ENCODE results near the gene SLAMF7.
"Not testable (repeated sequence)": the region's sequence is repeated elsewhere in the genome, so short reads cannot be mapped to it uniquely, and the experiment has no call there.

SLAMF7 gene

DNA sequence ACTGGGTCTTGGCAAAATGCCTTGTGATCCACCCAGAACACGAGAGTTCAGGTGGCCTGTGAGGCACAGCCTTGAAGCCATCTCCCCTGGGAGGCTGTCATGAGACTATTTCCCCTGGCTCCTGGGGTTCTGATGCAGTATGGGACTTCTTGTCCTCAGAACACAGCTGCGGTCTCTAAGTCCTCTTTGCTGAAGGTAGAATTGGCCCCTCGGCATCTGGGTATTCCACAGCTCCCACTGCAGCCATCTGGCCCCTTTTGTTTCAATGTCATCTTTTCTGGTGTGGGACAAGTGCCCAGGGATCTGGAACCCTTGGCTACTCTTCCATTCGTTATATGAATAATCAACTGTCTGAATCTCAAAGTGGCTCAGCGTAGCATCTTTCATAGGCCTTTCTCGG lies 39.9 kb downstream of the SLAMF7 start:
- DNase-seq: no peak

DNA sequence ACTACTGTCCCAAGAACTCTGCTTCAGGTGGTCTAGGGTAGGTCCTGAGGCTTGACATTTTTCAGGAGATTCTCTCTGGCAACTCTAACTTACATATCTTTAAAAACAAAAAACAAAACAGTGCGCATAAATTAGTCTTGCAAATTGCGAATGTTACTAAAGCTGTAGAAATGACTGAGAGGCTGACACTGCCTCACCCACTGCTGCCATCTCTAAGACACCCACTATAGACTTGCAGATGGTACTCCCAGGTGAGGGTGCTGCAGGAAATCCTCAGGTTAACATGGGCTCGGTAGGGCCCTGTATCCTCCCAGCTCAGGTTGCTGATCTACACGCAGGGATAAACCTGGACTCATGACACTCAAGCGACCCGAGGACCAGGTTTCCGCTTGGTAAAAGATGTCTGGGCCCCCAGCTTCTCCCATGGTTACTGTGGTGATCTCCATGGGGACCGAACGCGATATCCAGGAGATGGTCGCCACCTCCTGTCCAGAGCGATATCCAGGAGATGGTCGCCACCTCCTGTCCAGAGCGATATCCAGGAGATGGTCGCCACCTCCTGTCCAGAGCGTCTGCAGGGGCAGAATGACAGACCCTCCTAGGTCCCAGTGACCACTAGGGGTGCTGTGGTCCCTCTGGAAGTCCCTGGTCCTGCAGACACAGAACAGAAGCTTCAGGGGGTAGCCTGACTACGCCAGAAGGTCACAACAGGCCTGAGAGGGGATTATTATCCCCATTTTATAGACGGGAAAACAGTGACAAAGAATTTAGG lies 40.8 kb downstream of the SLAMF7 start:
- DNase-seq: no peak

DNA sequence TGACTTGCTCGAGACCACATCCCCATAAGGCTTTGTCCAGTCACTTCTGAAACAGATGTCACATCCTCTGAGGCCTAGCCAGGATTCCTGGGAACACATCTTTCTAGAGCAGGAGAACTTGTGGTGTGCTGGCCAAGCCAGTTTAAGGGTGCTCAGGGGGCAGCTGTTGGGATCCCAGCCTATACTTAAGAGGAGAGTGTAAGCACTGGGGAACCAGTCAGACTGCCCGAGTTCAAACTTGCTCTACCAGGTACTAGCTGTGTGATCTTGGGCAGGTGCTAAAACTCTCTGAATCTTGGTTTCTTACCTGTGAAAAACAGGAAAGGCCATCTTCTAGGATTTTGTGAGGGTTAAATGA lies 41.3 kb downstream of the SLAMF7 start:
- no peak for DNase-seq

DNA sequence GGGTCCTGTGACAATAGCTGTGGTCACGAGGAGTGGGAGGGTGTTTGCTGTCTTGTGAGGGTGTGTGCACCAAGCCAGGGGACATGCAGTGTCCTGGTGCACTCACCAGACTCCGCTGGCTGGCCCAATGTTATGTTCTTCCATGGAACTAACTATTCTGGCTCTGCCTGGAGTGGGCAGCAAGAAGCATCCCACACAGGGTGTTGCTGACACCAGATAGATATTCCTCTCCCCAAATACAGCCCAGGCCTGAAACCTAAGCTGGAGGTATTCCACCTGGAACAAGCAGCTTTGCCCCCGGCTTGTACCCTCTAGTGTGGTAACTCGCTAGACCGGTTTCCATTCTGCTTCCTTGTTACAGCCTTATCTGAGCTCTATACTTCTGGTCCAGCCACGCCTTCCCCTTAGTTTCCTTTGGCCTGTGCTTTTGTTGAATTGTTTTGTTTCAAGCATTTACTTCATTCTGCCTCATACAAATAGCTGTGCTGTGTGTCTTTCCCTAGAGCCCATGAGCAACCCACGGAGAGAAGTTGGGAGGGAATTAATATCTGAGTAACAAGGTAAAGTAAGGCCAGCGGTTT lies 42.2 kb downstream of the SLAMF7 start:
- DNase-seq: no peak

DNA sequence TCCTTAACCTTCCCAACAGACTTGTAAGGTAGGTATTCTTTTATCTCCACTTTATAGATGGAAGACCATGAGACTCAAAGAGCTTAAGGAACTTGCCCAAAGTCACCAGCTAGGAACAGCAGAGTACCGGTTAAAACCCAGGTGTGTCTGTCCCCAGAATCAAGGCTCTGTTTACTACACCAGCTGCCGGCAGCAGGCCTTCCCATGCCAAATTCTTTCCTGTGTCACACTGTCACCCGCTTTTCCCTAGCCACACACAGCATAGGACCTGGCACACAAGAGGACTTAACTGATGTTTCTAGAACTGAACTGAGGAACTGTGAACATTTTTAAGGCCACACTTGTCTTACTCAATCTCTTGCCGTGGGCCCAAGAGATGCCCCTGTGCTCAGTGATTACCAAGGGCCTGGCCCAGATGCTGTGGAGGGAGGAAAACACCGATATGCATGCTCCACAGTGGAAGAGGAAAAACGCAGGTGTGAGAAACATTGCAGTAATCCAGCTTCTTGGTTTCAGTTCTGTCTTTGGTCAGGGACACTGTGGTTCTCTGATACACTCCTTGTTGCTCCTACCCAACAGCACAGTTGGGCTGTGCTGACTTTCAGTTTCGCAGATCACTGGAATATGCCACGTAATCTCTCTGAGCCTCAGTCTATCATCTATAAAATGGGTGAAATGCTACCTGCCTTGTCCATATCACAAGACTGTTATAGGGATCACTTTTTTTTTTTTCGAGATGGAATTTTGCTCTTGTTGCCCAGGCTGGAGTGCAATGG lies 43.1 kb downstream of the SLAMF7 start:
- DNase-seq: no peak

DNA sequence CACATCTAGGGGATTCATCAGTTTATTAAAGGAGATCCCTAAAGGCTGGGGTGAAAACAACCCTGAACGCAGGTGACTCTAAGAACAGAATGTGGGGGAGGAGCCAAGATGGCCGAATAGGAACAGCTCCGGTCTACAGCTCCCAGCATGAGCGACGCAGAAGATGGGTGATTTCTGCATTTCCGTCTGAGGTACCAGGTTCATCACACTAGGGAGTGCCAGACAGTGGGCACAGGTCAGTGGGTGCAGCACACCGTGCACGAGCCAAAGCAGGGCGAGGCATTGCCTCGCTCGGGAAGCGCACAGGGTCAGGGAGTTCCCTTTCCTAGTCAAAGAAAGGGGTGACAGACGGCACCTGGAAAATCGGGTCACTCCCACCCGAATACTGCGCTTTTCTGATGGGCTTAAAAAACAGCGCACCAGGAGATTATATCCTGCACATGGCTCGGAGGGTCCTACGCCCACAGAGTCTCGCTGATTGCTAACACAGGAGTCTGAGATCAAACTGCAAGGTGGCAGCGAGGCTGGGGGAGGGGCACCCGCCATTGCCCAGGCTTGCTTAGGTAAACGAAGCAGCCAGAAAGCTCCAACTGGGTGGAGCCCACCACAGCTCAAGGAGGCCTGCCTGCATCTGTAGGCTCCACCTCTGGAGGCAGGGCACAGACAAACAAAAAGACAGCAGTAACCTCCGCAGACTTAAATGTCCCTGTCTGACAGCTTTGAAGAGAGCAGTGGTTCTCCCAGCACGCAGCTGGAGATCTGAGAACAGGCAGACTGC lies 44.1 kb downstream of the SLAMF7 start:
- DNase-seq: not testable (repeated sequence)

DNA sequence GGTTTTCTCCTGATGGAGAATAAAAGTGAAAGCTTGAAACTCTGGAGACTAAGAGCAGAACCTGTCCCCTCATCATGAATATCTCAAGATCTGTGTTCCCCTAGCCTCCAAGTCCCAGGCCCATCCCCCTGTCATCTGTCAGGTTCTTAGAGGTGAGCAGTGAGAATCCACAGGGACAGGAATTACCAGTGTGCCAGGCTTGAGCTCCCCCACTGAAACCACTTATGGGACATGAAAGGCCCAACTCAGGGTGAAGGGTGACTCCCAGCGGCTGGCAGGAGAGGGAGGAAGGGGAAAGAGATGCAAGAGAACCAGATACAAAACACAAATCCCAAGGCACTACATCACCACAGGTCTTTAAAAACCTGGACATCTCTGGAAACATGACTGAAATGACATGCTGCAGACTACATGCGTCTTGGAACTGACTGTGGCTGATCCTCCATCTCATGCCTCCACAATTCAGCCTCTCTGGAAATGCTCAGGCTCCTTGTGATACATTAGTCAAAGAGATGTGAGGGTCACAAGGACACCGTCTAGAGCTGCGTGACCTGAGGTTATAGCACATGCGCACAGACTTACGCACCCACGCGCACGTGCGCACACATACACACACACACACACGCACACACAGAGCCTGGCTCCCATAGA lies 50.1 kb downstream of the SLAMF7 start:
- DNase-seq: no peak

DNA sequence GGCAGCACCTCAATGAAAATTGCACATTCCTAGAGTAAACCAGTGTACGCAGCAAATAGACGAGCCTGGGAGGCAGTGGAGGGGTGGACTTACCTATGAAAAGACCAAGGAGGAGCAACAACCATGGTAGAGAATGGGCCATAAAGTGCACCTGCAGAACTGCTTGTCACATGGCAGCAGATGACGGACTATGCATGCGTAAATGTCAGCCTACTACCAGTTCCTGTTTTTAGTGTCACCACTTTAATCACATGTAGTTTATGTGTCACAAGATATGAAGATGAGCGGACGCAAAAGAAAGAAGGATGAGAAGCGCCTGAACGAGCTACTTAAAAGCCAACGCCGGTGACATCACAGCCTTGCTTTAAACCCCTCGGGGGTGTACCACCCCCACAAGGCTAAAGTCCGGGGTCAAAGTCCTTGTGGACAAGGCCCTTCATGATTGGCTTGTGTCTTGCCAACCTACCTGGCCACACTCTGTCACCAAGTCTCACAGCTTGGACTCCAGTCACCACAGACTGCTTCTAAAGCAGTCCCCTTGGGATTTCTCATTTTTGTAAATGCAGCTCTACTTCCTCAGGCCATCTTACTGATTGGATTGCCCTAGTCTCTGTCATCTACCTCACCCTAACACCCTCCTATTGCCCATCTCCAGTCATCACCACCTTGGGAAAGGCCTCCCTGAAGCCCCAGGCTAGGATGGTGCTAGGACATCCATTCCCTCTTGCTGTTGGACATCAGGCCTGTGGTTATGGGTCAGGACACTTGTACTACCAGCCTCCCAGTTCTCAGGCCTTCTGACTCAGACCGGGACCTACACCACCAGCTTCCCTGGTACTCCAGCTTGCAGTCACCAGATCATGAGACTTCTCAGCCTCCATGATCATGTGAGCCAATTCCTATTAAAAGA lies 50.9 kb downstream of the SLAMF7 start:
- no peak for DNase-seq

DNA sequence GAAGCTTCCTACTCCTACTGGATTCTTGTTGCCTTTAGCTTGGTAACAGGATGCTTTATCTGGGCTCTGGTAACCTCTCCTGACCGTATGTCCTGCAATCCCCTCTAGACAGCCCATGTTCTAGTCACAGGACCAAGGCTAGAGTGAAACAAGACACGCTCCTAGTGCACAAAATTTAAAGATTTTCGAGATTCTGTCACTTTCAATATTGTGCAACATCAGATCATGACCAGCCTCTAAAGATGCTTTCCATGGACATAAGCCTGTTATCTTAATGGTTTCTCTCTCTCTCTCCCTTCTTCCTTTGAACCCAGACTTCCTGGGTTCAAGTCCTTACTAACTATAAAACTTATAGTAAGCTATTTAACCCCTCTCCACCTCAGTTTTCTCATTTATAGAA lies 55.3 kb downstream of the SLAMF7 start:
- DNase-seq: no peak

DNA sequence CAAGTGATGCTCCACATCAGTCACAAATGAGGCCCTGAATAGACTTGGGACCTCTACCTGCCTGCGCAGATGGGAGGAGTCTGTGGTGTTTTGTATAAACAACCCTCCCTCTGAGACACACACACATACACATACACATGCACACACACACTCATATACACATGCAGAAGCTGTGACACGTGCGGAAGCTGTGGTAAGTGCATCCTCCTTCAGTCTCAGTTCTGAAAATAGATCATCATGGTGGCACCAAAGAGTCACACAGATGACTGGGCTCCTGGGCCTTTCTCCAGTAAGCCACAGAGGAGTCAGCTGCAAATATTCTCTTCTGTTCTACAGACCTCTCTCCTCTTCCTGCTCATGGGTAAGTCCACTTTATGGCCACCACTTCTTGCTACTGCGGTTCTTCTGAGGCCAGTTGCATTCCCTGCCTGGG lies 56.9 kb downstream of the SLAMF7 start, which contains the start of gene LY9:
TSS of gene LY9 (plus strand) at position 224 of the 433 bp plus-strand sequence. CDS start at position 238, 14 bp downstream.
- DNase-seq: no peak

DNA sequence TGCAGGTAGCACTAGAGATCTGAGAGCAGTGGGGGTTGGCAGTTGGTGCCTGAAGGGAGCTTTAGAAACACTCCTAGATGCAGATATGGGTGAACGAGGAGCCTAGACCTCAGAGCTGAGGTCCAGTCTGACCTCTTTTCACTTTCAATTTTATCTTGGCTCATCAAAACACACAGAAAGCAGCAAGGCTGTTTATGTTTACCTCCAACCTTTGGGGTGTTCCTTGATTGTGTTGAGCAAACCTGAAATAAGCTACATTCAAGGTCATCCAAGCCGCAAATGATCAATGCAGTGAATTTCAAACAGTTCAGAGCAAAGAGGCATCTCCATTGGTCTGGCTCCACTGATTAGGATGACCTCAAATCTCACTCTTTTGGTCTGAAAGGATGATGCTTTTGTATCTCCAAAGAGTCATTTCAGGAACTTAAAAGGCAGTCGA lies 58.2 kb downstream of the SLAMF7 start:
- no peak for DNase-seq

DNA sequence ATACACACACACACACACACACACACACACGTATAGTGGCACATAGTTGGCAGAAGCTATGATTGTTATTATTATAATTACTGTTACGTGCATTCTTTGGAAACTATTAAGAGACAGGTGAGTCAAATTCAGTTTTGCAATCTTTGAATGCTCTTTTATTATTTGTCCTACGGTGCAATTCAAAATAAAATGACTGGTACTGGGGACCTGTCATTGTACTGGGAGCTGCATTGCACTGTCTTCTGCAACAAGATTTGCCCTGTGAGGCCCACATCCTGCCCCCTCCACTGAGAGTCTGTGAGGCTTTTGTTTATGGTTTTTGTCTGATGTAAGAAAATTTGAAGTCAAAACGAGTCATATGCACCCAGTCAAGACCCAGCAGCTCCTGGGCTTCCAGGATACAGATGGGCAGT lies 58.8 kb downstream of the SLAMF7 start:
- no peak for DNase-seq

DNA sequence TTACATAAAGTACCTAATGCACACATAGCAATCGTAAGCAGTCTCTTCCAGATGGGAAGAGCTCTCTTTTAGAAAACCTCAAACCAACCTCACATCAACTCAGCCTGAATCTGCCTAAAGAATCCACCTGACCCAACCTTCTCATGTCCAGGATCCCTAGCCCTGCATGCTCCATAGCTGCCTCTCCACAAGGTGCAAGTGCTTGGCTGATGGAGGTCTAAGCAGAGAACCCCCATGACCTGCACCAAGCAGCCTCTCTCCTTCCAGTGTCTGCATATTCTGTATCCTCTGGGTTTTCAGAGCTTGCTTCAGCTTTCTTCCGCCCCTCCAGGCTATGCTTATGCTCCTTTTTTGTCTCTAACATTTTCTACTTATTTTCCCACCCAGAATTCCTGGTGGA lies 59.4 kb downstream of the SLAMF7 start:
- no peak for DNase-seq

DNA sequence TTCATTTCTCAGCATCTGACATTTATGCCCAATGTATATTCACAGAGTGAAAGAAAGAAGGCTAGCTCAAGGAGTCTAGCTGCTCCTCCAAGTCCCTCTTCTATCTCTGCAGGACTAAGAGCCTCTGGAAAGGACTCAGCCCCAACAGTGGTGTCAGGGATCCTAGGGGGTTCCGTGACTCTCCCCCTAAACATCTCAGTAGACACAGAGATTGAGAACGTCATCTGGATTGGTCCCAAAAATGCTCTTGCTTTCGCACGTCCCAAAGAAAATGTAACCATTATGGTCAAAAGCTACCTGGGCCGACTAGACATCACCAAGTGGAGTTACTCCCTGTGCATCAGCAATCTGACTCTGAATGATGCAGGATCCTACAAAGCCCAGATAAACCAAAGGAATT lies 60.6 kb downstream of the SLAMF7 start:
- no peak for DNase-seq

DNA sequence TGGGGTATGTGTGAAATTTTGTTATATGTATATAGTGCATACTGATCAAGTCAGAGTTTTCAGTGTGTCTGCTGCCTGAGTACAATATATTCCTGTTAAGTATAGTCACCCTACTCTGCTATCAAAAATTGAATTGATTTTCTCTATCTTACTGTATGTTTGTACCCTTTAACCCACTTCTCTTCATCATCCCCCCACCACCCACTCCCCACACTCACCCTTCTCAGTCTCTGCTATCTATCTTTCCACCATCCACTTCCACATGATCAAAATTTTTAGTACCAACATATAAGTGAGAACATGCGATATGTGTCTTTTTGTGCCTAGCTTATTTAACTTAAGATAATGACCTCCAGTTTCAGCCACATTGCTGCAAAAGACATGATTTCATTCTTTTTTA lies 61.1 kb downstream of the SLAMF7 start:
- DNase-seq: no peak

DNA sequence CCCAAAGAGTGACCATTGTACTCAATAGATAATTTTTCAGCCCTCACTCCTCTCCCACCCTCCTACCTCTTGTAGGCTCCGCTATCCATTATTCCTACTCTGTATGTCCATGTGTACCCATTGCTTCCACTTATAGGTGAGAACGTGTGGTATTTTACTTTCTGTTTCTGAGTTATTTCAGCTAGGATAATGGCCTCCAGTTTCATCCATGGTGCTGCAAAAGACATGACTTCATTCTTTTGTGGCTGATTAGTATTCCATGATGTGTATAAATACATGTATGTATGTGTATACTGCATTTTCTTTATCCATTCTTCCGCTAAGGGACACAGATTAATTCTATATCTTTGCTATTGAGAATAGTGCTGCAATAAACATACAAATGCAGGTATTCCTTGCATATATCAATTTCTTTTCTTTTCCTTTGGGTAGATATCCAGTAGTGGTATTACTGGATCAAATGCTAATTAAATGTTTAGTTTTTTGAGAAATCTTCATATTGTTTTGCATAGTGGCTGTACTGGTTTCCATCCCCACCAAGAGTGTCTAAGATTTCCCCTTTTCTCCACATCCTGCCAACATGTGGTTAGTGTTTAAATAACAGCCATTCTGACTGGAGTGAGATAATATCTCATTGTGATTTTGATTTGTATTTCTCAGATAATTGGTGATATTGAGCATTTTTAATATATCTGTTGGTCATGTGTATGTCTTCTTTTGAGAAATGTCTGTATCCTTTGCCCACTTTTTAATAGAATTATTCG lies 61.8 kb downstream of the SLAMF7 start:
- no peak for DNase-seq

DNA sequence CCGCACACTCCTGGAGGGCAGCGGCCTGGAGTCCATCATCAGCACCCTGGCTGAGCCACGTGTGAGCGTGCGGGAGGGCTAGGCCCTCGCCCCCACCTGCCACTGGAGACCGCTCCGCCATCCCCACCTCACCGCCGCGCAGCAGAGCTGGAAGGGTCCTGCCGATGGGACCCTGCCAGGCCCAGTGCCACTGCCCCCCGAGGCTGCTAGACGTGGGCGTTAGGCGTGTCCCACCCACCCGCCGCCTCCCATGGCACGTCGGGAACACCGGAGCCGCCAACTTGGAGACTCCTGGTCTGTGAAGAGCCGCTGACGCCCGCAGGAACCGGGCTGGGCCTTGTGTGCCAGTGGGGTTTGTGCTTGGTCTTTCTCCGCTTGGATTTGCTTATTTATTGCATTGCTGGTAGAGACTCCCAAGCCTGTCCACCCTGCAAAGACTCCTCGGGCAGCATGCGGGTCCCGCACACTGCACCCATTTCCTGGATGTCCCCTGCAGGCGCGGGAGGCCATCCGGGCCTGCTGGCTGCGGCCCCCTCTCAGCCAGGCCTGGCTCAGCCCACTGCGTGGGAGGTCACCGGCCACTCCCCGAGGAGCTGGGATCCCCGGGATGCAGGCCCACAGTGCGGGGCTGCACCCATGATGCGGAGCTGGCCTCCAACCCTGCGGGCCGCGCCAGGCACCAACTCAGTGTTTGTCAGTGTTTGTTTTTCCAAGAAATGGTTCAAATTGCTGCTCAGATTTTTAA lies 63.0 kb downstream of the SLAMF7 start:
- no peak for DNase-seq

Data from NCI-H1092 (cell line).